SHP77 treated with DMSO at 0.1 percent for 48 hours (cell line): ENCODE measurements around the gene PHACTR2.
A peak's percentile ranks its signal among the peaks of the same experiment; 100 is the strongest.
"Not testable (repeated sequence)": the region's sequence is repeated elsewhere in the genome, so short reads cannot be mapped to it uniquely, and the experiment has no call there.

Experiments
- DNase-seq: peaks from one replicate; lab custom pipeline; 2025; lab: John Stamatoyannopoulos, UW

The PHACTR2 gene

GRCh38 chr6:143677891-143678791 lies at the start of gene PHACTR2:
Gene PHACTR2, plus strand, starts transcription at chr6:143677965. Its CDS starts 199 bp downstream, at chr6:143678164.
- DNase-seq, result no peak

GRCh38 chr6:143629104-143630080 lies 48.4 kb upstream of the PHACTR2 start:
- DNase-seq, result no peak

GRCh38 chr6:143631196-143631595 lies 46.6 kb upstream of the PHACTR2 start:
- DNase-seq, result not testable (repeated sequence)

- no peak for DNase-seq
Observed at GRCh38 chr6:143632894-143633293, 44.9 kb upstream of the PHACTR2 start.

GRCh38 chr6:143634486-143634885 lies 43.3 kb upstream of the PHACTR2 start:
- DNase-seq, result peak; percentile 42

GRCh38 chr6:143637691-143638090 lies 40.1 kb upstream of the PHACTR2 start:
- no peak for DNase-seq

GRCh38 chr6:143642403-143642802 lies 35.4 kb upstream of the PHACTR2 start:
- DNase-seq, result no peak

- DNase-seq, result no peak
Observed at GRCh38 chr6:143647191-143647590, 30.6 kb upstream of the PHACTR2 start.

GRCh38 chr6:143647732-143648131 lies 30.0 kb upstream of the PHACTR2 start:
- no peak for DNase-seq

GRCh38 chr6:143649319-143649718 lies 28.4 kb upstream of the PHACTR2 start:
- DNase-seq, result not testable (repeated sequence)

- not testable (repeated sequence) for DNase-seq
Observed at GRCh38 chr6:143651328-143651727, 26.4 kb upstream of the PHACTR2 start.

- peak; percentile 12 for DNase-seq
Observed at GRCh38 chr6:143652841-143653331, 24.9 kb upstream of the PHACTR2 start.

- DNase-seq, result no peak
Observed at GRCh38 chr6:143655541-143655940, 22.2 kb upstream of the PHACTR2 start.

- DNase-seq, result no peak
Observed at GRCh38 chr6:143656026-143656425, 21.7 kb upstream of the PHACTR2 start.

- DNase-seq, result no peak
Observed at GRCh38 chr6:143657809-143658208, 20.0 kb upstream of the PHACTR2 start.

GRCh38 chr6:143660170-143660569 lies 17.6 kb upstream of the PHACTR2 start:
- not testable (repeated sequence) for DNase-seq

GRCh38 chr6:143664171-143664570 lies 13.6 kb upstream of the PHACTR2 start:
- no peak for DNase-seq

GRCh38 chr6:143666007-143666406 lies 11.8 kb upstream of the PHACTR2 start:
- DNase-seq, result not testable (repeated sequence)

GRCh38 chr6:143669483-143669882 lies 8.3 kb upstream of the PHACTR2 start:
- DNase-seq, result not testable (repeated sequence)

GRCh38 chr6:143673669-143674068 lies 4.1 kb upstream of the PHACTR2 start:
- DNase-seq, result no peak

GRCh38 chr6:143674483-143675381 lies 3.0 kb upstream of the PHACTR2 start:
- DNase-seq, result no peak
